Stimulated activated CD8-positive, alpha-beta memory T cell treated with anti-CD3 and anti-CD28 coated beads, Interleukin-4, amount 100 ng/mL, for 48 hours (primary cell): Measurements from ENCODE around the gene GRIA2.
"Not testable (repeated sequence)": the region's sequence is repeated elsewhere in the genome, so short reads cannot be mapped to it uniquely, and the experiment has no call there.

Experiments
- DNase-seq: peaks from one replicate; pipeline ENCODE4 v3.0.0-alpha.2; 2020

GRIA2 gene

GRCh38 chr4:157220371-157220881 lies at the start of gene GRIA2:
TSS of gene GRIA2 (plus strand) at chr4:157220728. CDS start at chr4:157221043, 315 bp downstream.
- peak; percentile 35 for DNase-seq

GRCh38 chr4:157172011-157172410 lies 48.5 kb upstream of the GRIA2 start:
- DNase-seq: no peak

- not testable (repeated sequence) for DNase-seq
Measured at GRCh38 chr4:157180268-157180667, 40.3 kb upstream of the GRIA2 start.

- no peak for DNase-seq
Measured at GRCh38 chr4:157184300-157184699, 36.2 kb upstream of the GRIA2 start.

GRCh38 chr4:157185363-157185762 lies 35.2 kb upstream of the GRIA2 start:
- no peak for DNase-seq

GRCh38 chr4:157195374-157195773 lies 25.2 kb upstream of the GRIA2 start:
- DNase-seq: no peak

GRCh38 chr4:157196046-157196445 lies 24.5 kb upstream of the GRIA2 start:
- DNase-seq: no peak

- DNase-seq: peak; percentile 51
Measured at GRCh38 chr4:157204634-157205244, 15.8 kb upstream of the GRIA2 start.

- no peak for DNase-seq
Measured at GRCh38 chr4:157217708-157218107, 2.8 kb upstream of the GRIA2 start.

- no peak for DNase-seq
Measured at GRCh38 chr4:157219711-157220370, 687 bp upstream of the GRIA2 start.

- no peak for DNase-seq
Measured at GRCh38 chr4:157221426-157221894, 932 bp downstream of the GRIA2 start.

GRCh38 chr4:157221895-157222770 lies 1.6 kb downstream of the GRIA2 start:
- no peak for DNase-seq

- DNase-seq: no peak
Measured at GRCh38 chr4:157222771-157223160, 2.2 kb downstream of the GRIA2 start.

GRCh38 chr4:157223456-157223855 lies 2.9 kb downstream of the GRIA2 start:
- no peak for DNase-seq

- no peak for DNase-seq
Measured at GRCh38 chr4:157225096-157225495, 4.6 kb downstream of the GRIA2 start.

- no peak for DNase-seq
Measured at GRCh38 chr4:157226035-157226434, 5.5 kb downstream of the GRIA2 start.

GRCh38 chr4:157226601-157227000 lies 6.1 kb downstream of the GRIA2 start:
- no peak for DNase-seq

- DNase-seq: no peak
Measured at GRCh38 chr4:157231525-157231924, 11.0 kb downstream of the GRIA2 start.

- DNase-seq: no peak
Measured at GRCh38 chr4:157242871-157243270, 22.3 kb downstream of the GRIA2 start.

GRCh38 chr4:157244348-157244747 lies 23.8 kb downstream of the GRIA2 start:
- no peak for DNase-seq

GRCh38 chr4:157245351-157245750 lies 24.8 kb downstream of the GRIA2 start:
- DNase-seq: no peak

GRCh38 chr4:157246964-157247363 lies 26.4 kb downstream of the GRIA2 start:
- DNase-seq: no peak

GRCh38 chr4:157258165-157258564 lies 37.6 kb downstream of the GRIA2 start:
- DNase-seq: not testable (repeated sequence)
